Esophagus squamous epithelium (tissue), 5 donors: ENCODE data around the gene PGA3. TPM values are rescaled to one million over a fixed set of nuclear protein-coding genes. Genes with fewer than 3 reads are reported as not detected.

Experiments
- DNase-seq: peaks from one replicate; lab custom pipeline; 2025; lab: John Stamatoyannopoulos, UW
- H3K27ac ChIP-seq, 4 donors: fragments of 200-600 bp; sonication (generic); one replicate each; pipeline ENCODE4 v1.5.1; 2016 to 2019; ENCODE audit warnings: mild to moderate bottlenecking in 1 of 4
- H3K27me3 ChIP-seq, 4 donors: fragments of 200-600 bp; sonication (generic); 1 replicate in 3 of 4; 2 replicates in 1 of 4; pipeline versions ENCODE4 v1.5.1 to v1.6.0; 2017 to 2021; ENCODE audit warnings: antibody characterized with exemption in 1 of 4
- H3K36me3 ChIP-seq, 3 donors: fragments of 200-600 bp; sonication (generic); one replicate each; pipeline ENCODE4 v1.5.1; 2016 to 2019
- H3K4me1 ChIP-seq, 3 donors: fragments of 200-600 bp; sonication (generic); one replicate each; pipeline ENCODE4 v1.5.1; 2017 to 2019
- H3K4me3 ChIP-seq, 4 donors: fragments of 200-600 bp; sonication (generic); 1 replicate in 3 of 4; 2 replicates in 1 of 4; pipeline ENCODE4 v1.5.1; 2016 to 2019; ENCODE audit warnings: mild to moderate bottlenecking in 2 of 4, moderate library complexity in 1 of 4
- H3K9me3 ChIP-seq, 3 donors: fragments of 200-600 bp; sonication (generic); one replicate each; pipeline ENCODE4 v1.5.1; 2016 to 2019
- CTCF ChIP-seq, 6 experiments: fragments of 450-650 bp in 4 of 6; fragments of 200-600 bp in 2 of 6; sonication (generic) in 2 of 6; IDR thresholded peaks; one replicate each; pipeline ENCODE4 v1.5.1; 2016 to 2019; ENCODE audit warnings: antibody characterized with exemption in 6 of 6, mild to moderate bottlenecking in 4 of 6, moderate library complexity in 4 of 6
- POLR2A ChIP-seq, 4 donors: fragments of 450-650 bp; IDR thresholded peaks; one replicate each; pipeline ENCODE4 v1.6.1; 2017; ENCODE audit warnings: antibody characterized with exemption in 4 of 4, mild to moderate bottlenecking in 4 of 4, moderate library complexity in 3 of 4
- WGBS, 2 donors: methylation state at CpG; one replicate each; pipeline ENCODE4 v1.1.5; 2018; 5-methylcytosine and 5-hydroxymethylcytosine counted together
- intact Hi-C: fragments of 100-400 bp; cut with DNase I; formaldehyde crosslinking; loops from one replicate; pipeline ENCODE4 v1.15.0; 2022
- total RNA-seq, 4 donors: library from RNA; depleted of rRNA; stranded (reverse); fragments of >200 nt; gene quantifications; one replicate each; pipeline ENCODE4 v1.1.0, GENCODE V29; 2016
- donor health status: DM: yes; HTN: yes; CAD: no.

The PGA3 gene
- total RNA-seq, 4 donors from 2014 or later, result not detected

- no peak for DNase-seq
- Histone ChIP-seq H3K4me3 (no peak overlapping the region), H3K9me3 (no peaks in the 10 kb centered on the region), H3K27ac (no peak overlapping the region), H3K4me1 (peaks cover 0 to 4% (median 0%) of the 10 kb centered on the region in 3 donors), H3K27me3 (no peaks in the 10 kb centered on the region), H3K36me3 (no peaks in the 10 kb centered on the region)
- intact Hi-C loops, result no loop called here
- TF ChIP-seq CTCF (IDR thresholded peaks at IDR 0.05) (no peak), POLR2A (IDR thresholded peaks at IDR 0.05) (no peak)
- WGBS, 2 donors, result 83 to 86% methylated on average over 9 of the region's 9 CpGs
Observed at GRCh38 chr11:61168042-61168688, 35.1 kb upstream of the PGA3 start.

GRCh38 chr11:61168800-61169199 lies 34.5 kb upstream of the PGA3 start:
- H3K4me1 ChIP-seq, result peaks cover 0 to 4% (median 0%) of the 10 kb centered on the region in 3 donors
- intact Hi-C loops, result no loop called here

GRCh38 chr11:61170566-61170965 lies 32.7 kb upstream of the PGA3 start:
- H3K9me3 ChIP-seq, result no peaks in the 10 kb centered on the region
- intact Hi-C loops, result no loop called here
- TF ChIP-seq POLR2A (IDR thresholded peaks at IDR 0.05), result no peak
- no peak for TF ChIP-seq CTCF (IDR thresholded peaks at IDR 0.05)
- H3K27ac ChIP-seq, result no peak overlapping the region
- WGBS, 2 donors, result 79 to 89% methylated on average over 5 to 6 of the region's 9 CpGs
- peaks cover 0 to 15% (median 0%) of the 10 kb centered on the region in 4 donors for H3K27me3 ChIP-seq
- no peak overlapping the region for H3K4me3 ChIP-seq
- H3K4me1 ChIP-seq, result peaks cover 0 to 4% (median 0%) of the 10 kb centered on the region in 3 donors
- H3K36me3 ChIP-seq, result no peaks in the 10 kb centered on the region
- no peak for DNase-seq

More at GRCh38 chr11:61168800-61169199, 34.5 kb upstream of the PGA3 start:
- Histone ChIP-seq H3K27me3 (no peaks in the 10 kb centered on the region), H3K36me3 (no peaks in the 10 kb centered on the region), H3K9me3 (no peaks in the 10 kb centered on the region), H3K4me3 (no peak overlapping the region), H3K27ac (no peak overlapping the region)
- no peak for DNase-seq
- WGBS, 2 donors, result 65 to 86% methylated on average over 1 of the region's 1 CpG
- TF ChIP-seq CTCF (IDR thresholded peaks at IDR 0.05), result no peak
- TF ChIP-seq POLR2A (IDR thresholded peaks at IDR 0.05), result no peak

GRCh38 chr11:61171907-61172306 lies 31.4 kb upstream of the PGA3 start:
- peaks cover 0 to 15% (median 0%) of the 10 kb centered on the region in 4 donors for H3K27me3 ChIP-seq
- H3K4me3 ChIP-seq, result no peak overlapping the region
- no peaks in the 10 kb centered on the region for H3K36me3 ChIP-seq
- H3K9me3 ChIP-seq, result no peaks in the 10 kb centered on the region
- 54 to 67% methylated on average over 3 of the region's 3 CpGs for WGBS, 2 donors
- no peak overlapping the region for H3K27ac ChIP-seq
- no peak for DNase-seq
- intact Hi-C loops, result no loop called here
- H3K4me1 ChIP-seq, result peaks cover 0 to 4% (median 0%) of the 10 kb centered on the region in 3 donors
- TF ChIP-seq POLR2A (IDR thresholded peaks at IDR 0.05), result no peak
- TF ChIP-seq CTCF (IDR thresholded peaks at IDR 0.05), result no peak

GRCh38 chr11:61172356-61172755 lies 31.0 kb upstream of the PGA3 start:
- Histone ChIP-seq H3K27ac (no peak overlapping the region), H3K27me3 (peaks cover 0 to 15% (median 0%) of the 10 kb centered on the region in 4 donors), H3K4me1 (peaks cover 0 to 4% (median 0%) of the 10 kb centered on the region in 3 donors), H3K4me3 (no peak overlapping the region), H3K36me3 (no peaks in the 10 kb centered on the region), H3K9me3 (no peaks in the 10 kb centered on the region)
- 57 to 62% methylated on average over 5 of the region's 5 CpGs for WGBS, 2 donors
- no peak for TF ChIP-seq CTCF (IDR thresholded peaks at IDR 0.05)
- no peak for TF ChIP-seq POLR2A (IDR thresholded peaks at IDR 0.05)
- intact Hi-C loops, result no loop called here
- no peak for DNase-seq
